Measurements from ENCODE around the gene SAP30. TPM values are rescaled to one million over a fixed set of nuclear protein-coding genes. Genes with fewer than 3 reads are reported as not detected.

SAP30 gene, protein sequence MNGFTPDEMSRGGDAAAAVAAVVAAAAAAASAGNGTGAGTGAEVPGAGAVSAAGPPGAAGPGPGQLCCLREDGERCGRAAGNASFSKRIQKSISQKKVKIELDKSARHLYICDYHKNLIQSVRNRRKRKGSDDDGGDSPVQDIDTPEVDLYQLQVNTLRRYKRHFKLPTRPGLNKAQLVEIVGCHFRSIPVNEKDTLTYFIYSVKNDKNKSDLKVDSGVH
- total RNA-seq: 10 to 100 TPM; 25.8 to 61.9 (median 32.7) TPM

DNA sequence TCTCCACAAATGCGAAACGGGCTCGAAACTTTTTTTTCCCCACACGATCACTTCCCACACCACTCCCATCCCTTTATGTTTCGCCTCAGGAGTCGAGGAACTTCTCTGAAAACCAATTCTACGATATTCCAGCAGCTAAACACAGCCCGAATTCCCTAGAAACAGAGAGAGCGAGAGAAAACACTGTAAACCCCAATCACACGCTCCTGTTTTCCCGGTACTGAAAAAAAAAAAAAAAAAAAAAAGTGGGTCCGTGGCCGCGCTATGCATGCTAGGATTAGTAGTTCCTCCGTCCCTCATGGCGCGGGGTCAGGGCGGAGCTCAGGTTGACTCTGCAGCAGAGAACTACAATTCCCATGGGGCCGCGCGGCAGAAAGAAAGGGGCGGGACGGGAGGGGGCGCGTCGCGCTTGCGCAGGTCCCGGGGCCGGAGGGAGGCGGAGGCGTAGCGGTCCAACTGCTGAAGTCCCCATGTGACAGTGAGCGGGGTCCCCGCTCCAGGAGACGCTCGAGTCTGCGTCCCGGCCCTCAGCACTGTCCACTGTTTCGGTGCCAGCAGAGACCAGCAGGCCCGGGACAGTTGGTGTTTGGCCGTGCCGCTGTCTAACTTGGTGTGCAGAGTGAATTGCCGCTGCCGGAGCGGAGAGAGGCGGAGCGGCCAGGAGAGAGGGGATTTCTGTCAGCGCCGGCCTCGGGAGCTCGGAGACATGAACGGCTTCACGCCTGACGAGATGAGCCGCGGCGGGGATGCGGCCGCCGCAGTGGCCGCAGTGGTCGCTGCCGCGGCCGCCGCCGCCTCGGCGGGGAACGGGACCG is at the start of gene SAP30:
TSS of gene SAP30 (plus strand) at position 478 of the 815 bp plus-strand sequence. CDS start at position 707, 229 bp downstream.
- DNase-seq (ENCODE audit: low spot score) (peak; percentile 97), ATAC-seq (ENCODE audit: low FRiP score) (peak; percentile 95)
- TF ChIP-seq, protein P1, sequence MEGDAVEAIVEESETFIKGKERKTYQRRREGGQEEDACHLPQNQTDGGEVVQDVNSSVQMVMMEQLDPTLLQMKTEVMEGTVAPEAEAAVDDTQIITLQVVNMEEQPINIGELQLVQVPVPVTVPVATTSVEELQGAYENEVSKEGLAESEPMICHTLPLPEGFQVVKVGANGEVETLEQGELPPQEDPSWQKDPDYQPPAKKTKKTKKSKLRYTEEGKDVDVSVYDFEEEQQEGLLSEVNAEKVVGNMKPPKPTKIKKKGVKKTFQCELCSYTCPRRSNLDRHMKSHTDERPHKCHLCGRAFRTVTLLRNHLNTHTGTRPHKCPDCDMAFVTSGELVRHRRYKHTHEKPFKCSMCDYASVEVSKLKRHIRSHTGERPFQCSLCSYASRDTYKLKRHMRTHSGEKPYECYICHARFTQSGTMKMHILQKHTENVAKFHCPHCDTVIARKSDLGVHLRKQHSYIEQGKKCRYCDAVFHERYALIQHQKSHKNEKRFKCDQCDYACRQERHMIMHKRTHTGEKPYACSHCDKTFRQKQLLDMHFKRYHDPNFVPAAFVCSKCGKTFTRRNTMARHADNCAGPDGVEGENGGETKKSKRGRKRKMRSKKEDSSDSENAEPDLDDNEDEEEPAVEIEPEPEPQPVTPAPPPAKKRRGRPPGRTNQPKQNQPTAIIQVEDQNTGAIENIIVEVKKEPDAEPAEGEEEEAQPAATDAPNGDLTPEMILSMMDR (IDR thresholded peaks at IDR 0.05): no peak

DNA sequence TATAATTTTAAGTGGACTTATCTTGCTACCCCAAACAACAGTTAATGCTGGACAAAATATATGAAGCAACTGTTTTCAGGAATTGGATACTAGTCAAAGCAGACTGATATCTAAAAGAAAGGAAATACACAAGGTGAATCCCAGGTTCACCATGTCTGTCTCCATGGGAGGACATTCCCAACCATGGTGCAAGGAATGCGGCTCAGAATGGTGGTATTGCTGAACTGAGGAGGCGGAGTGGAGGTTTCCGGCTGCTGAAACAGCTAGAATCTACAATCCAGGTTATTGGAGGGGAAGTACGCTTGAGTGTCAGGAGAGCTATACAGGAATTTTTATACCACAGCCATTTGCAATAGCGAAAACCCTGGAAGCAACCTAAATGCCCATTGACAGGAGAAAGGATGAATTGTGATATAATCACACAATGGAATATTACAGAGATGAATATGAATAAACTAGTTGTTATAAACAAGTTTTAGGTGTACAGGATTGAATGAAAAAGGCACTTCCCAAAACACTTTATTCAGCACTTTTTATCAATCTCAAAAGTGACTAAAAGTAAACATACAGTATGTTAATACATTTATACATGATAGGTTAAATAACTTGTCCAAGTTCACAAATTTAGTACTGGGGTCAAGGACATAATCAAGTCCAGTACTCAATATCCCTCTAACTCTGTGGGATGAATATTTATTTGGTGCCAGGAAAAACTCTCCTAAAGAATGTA is 45.6 kb upstream of the SAP30 start:
- no peak for DNase-seq (ENCODE audit: low spot score)
- TF ChIP-seq, protein P1 (IDR thresholded peaks at IDR 0.05): no peak
- no peak for ATAC-seq (ENCODE audit: low FRiP score)

DNA sequence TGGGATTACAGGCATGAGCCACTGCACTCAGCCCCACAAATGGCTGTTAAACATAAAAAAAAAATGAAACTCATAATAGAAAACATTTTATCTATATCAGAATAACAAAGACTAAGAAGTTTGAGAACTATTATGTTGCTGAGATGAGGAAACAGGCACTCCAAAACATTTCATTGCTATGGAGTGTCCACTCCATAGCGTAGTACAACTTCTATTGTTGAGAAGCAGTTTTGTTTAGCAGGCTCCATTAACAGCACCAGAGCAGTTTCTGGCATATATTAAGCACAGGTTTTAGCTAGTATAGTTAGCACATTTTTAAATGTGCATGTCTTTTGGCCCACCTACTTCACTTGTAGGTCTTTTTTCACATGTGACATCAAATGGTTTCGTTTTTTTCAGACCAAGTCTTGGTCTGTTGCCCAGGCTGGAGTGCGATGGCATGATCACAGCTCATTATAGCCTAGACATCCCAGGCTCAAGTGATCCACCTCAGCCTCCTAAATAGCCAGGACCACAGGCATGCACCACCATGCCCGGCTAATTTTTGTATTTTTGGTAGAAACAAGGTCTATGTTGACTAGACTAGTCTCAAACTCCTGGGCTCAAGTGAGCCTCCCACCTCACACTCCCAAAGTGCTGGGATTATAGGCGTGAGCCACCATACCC is 42.4 kb upstream of the SAP30 start:
- no peak for DNase-seq (ENCODE audit: low spot score)
- ATAC-seq (ENCODE audit: low FRiP score): no peak
- TF ChIP-seq, protein P1 (IDR thresholded peaks at IDR 0.05): no peak

DNA sequence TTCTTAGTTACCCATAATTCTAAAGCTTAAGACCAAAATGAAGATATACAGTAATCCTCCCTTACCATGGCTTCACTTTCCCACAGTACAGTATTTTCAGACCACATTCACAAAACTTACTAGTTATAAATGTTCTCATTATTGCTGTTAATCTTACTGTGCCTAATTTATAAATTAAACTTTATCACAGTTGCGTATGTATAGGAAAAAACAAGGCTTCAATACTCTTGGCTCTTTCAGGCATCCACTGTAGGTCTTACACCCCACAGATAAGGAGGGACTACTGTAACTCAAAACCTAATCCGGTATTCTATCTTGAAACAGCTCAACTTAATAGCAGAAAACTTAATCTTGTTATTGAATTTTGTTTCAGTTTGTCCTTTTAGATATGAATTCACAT is 40.2 kb upstream of the SAP30 start:
- ATAC-seq (ENCODE audit: low FRiP score) (no peak), DNase-seq (ENCODE audit: low spot score) (no peak)
- TF ChIP-seq, protein P1 (IDR thresholded peaks at IDR 0.05): no peak

DNA sequence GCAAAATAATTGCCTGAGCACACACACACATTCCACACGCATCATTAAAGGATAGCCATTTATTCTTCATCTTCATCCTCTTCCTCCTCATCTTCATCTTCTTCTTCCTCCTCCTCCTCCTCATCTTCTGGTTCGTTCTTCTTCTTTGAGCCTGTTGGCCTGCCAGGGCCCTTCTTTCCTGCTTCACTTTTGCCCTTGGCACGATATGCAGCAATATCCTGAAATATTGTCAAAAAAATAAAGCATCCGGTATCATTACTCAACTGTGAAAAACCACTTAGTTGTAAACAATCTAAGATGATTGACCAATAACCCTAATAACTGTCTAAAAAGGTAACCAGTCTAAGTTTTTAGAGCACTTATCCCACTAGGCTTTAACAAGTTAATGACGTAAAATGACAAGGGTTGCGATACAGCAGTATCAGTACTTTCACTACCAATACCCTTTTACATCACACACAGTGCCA is 38.7 kb upstream of the SAP30 start:
- TF ChIP-seq, protein P1 (IDR thresholded peaks at IDR 0.05): no peak
- no peak for ATAC-seq (ENCODE audit: low FRiP score)
- no peak for DNase-seq (ENCODE audit: low spot score)

DNA sequence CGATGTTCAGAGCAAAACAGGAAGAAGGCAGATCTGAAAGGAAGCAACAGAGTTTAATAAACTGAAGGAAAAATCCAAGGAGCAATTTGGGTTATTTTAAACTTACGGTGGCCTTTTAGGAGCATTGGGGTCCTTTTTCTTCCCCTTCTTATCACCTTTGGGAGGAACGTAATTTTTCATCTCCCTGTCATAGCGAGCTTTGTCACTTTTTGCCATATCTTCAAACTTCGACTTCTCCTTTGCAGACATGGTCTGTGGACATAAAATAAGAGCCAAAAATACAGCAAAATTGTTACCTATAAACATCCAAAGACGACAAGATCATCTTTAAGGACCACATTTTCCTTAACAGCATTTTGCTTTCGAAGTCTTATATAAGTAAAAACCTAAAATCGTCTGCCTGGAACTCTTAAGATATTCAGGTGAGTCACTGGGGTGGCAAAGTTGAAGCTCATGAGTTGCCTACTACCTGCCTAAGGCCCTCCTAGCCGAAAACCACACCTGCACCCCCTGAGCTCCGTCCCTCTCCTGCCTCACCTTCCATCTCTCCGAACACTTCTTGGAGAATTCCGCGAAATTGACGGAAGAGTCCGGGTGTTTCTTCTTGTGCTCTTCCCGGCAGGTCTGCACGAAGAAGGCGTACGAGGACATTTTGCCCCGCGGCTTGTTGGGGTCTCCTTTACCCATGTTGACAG is 37.6 kb upstream of the SAP30 start:
- TF ChIP-seq, protein P1 (IDR thresholded peaks at IDR 0.05): no peak
- DNase-seq (ENCODE audit: low spot score) (no peak), ATAC-seq (ENCODE audit: low FRiP score) (no peak)

All from omental fat pad (tissue), 4 donors.